ENCODE results near the gene TMEM234.

DNA sequence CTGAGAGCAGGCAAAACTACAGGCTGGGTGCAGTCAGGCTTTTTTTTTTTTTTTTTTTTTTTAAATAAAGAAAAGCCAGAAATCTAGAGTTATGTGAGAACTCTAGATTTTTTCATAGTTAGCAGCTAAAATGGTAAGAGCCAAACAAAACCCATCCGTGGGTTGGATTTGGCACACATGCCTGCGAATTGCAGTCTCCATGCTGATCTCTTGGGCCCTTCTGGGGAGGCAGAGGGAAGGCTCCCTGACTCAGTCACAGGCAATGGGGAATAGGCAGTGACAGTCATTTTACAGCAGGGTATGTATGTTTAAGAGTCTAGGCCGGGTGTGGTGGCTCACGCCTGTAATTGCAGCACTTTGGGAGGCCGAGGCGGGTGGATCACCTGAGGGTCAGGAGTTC is 40.1 kb downstream of the TMEM234 start:
- TF ChIP-seq, protein P1, sequence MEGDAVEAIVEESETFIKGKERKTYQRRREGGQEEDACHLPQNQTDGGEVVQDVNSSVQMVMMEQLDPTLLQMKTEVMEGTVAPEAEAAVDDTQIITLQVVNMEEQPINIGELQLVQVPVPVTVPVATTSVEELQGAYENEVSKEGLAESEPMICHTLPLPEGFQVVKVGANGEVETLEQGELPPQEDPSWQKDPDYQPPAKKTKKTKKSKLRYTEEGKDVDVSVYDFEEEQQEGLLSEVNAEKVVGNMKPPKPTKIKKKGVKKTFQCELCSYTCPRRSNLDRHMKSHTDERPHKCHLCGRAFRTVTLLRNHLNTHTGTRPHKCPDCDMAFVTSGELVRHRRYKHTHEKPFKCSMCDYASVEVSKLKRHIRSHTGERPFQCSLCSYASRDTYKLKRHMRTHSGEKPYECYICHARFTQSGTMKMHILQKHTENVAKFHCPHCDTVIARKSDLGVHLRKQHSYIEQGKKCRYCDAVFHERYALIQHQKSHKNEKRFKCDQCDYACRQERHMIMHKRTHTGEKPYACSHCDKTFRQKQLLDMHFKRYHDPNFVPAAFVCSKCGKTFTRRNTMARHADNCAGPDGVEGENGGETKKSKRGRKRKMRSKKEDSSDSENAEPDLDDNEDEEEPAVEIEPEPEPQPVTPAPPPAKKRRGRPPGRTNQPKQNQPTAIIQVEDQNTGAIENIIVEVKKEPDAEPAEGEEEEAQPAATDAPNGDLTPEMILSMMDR (IDR thresholded peaks at IDR 0.05; ENCODE audit: insufficient read depth, low read length, poor library complexity, severe bottlenecking): no peak
- TF ChIP-seq EZH2phosphoT487 (conservative IDR thresholded peaks at IDR 0.05; ENCODE audit: low read length): no peak

Data from SU-DHL-6 (cell line).